Measurements from ENCODE around the gene ICAM3. TPM values are rescaled to one million over a fixed set of nuclear protein-coding genes. Genes with fewer than 3 reads are reported as not detected.

ICAM3 gene
- polyA plus RNA-seq, 1 experiment = 17.3 TPM

GRCh38 chr19:10292789-10293636, 46.4 kb downstream of the ICAM3 start:
- Histone ChIP-seq H3K4me3 (ENCODE audit: low read depth, low read length) (peak overlapping the region; percentile 44), H3K27me3 (ENCODE audit: control insufficient read depth, insufficient read depth, low read length) (peaks cover 8% of the 10 kb centered on the region), H3K36me3 (ENCODE audit: control insufficient read depth, insufficient read depth, low read length) (peaks cover 1% of the 10 kb centered on the region)
- CTCF ChIA-PET = no interaction called here
- POLR2A ChIA-PET = interaction anchor here (0.6 kb wide), 1 partner anchor 12 kb away, joined by 3 read pairs; no protein-coding TSS in a partner anchor
- no peak for TF ChIP-seq CTCF (IDR thresholded peaks at IDR 0.05; ENCODE audit: insufficient read depth, low read depth, low read length)
- no peak for DNase-seq (ENCODE audit: low read depth)

- Histone ChIP-seq H3K27me3 (ENCODE audit: control insufficient read depth, insufficient read depth, low read length) (peaks cover 10% of the 10 kb centered on the region), H3K4me3 (ENCODE audit: low read depth, low read length) (peak overlapping the region; percentile 55)
- CTCF ChIA-PET = interaction anchor here (0.9 to 6.6 kb wide), 3 partner anchors 22 to 99 kb away, joined by 4 to 45 read pairs (median 5); partner anchors contain the start of gene ICAM1
Observed at GRCh38 chr19:10292206-10292788, 47.1 kb downstream of the ICAM3 start.

GRCh38 chr19:10291554-10292205, 47.7 kb downstream of the ICAM3 start:
- CTCF ChIA-PET = interaction anchor here (0.9 to 6.6 kb wide), 4 partner anchors 22 to 127 kb away, joined by 4 to 45 read pairs (median 6); partner anchors contain the start of gene ICAM1
- H3K4me3 ChIP-seq (ENCODE audit: low read depth, low read length) = peak overlapping the region; percentile 55
- peaks cover 10% of the 10 kb centered on the region for H3K27me3 ChIP-seq (ENCODE audit: control insufficient read depth, insufficient read depth, low read length)
- POLR2A ChIA-PET = interaction anchor here (0.5 to 0.7 kb wide), 4 partner anchors 21 to 114 kb away, joined by 3 to 5 read pairs (median 4); partner anchors contain the start of gene ICAM1
- H3K36me3 ChIP-seq (ENCODE audit: control insufficient read depth, insufficient read depth, low read length) = peaks cover 1% of the 10 kb centered on the region
- no peak for DNase-seq (ENCODE audit: low read depth)
- no peak for TF ChIP-seq CTCF (IDR thresholded peaks at IDR 0.05; ENCODE audit: insufficient read depth, low read depth, low read length)

More at GRCh38 chr19:10292206-10292788, 47.1 kb downstream of the ICAM3 start:
- DNase-seq (ENCODE audit: low read depth) = no peak
- H3K36me3 ChIP-seq (ENCODE audit: control insufficient read depth, insufficient read depth, low read length) = peaks cover 1% of the 10 kb centered on the region
- POLR2A ChIA-PET = interaction anchor here (0.6 kb wide), 1 partner anchor 13 kb away, joined by 3 read pairs; no protein-coding TSS in a partner anchor
- no peak for TF ChIP-seq CTCF (IDR thresholded peaks at IDR 0.05; ENCODE audit: insufficient read depth, low read depth, low read length)

GRCh38 chr19:10290876-10291553, 48.4 kb downstream of the ICAM3 start:
- Histone ChIP-seq H3K27me3 (ENCODE audit: control insufficient read depth, insufficient read depth, low read length) (peaks cover 10% of the 10 kb centered on the region), H3K36me3 (ENCODE audit: control insufficient read depth, insufficient read depth, low read length) (peaks cover 1% of the 10 kb centered on the region), H3K4me3 (ENCODE audit: low read depth, low read length) (peak overlapping the region; percentile 55)
- DNase-seq (ENCODE audit: low read depth) = no peak
- no peak for TF ChIP-seq CTCF (IDR thresholded peaks at IDR 0.05; ENCODE audit: insufficient read depth, low read depth, low read length)
- ChIA-PET CTCF (interaction anchor here (0.9 to 6.6 kb wide), 5 partner anchors 21 to 127 kb away, joined by 4 to 45 read pairs (median 6); partner anchors contain the start of gene ICAM1), POLR2A (interaction anchor here (0.5 to 0.7 kb wide), 4 partner anchors 20 to 115 kb away, joined by 3 to 5 read pairs (median 4); partner anchors contain the start of gene ICAM1)
